B cell (primary cell): ENCODE data around the gene TBC1D12. TPM values are rescaled to one million over a fixed set of nuclear protein-coding genes. Genes with fewer than 3 reads are reported as not detected.

ENCODE experiments used
- ATAC-seq: fragments of 200-7000 bp; cut with Tn5 transposase; one replicate; pipeline ENCODE4 v1.10.0; 2021; ENCODE audit warnings: low read depth, mild to moderate bottlenecking, moderate number of reproducible peaks, moderate library complexity
- CTCF ChIA-PET: fragments of 350-600 bp; sonication (Branson Sonifier 250); formaldehyde crosslinking; loops from one replicate; lab custom pipeline; 2021; ENCODE audit warnings: antibody characterized with exemption, inconsistent platforms; lab: Charles Lee
- POLR2A ChIA-PET: fragments of 350-600 bp; sonication (Branson Sonifier 250); formaldehyde crosslinking; loops from one replicate; lab custom pipeline; 2021; ENCODE audit warnings: antibody characterized with exemption; lab: Charles Lee
- DNase-seq: peaks from one replicate; pipeline ENCODE4 v3.0.0; 2013
- H2AFZ ChIP-seq: 2 replicates; pipeline ENCODE4 v1.6.1; 2012; ENCODE audit warnings: mild to moderate bottlenecking, low read depth, low read length; ENCODE audit not compliant: insufficient read depth, poor library complexity, severe bottlenecking
- H3K27ac ChIP-seq, 2 donors: 1 replicate in 1 of 2; 2 replicates in 1 of 2; pipeline ENCODE4 v1.5.1; 2012 to 2013; ENCODE audit warnings: low read length in 2 of 2, mild to moderate bottlenecking in 2 of 2, moderate library complexity in 1 of 2
- H3K27me3 ChIP-seq, 4 experiments: fragments of 200-600 bp in 1 of 4; sonication (generic) in 1 of 4; replicated peaks in 1 of 4; 1 replicate in 2 of 4; 2 replicates in 2 of 4; pipeline versions ENCODE4 v1.6.1 to v1.7.0; 2013 to 2016; ENCODE audit warnings: low read length in 3 of 4, mild to moderate bottlenecking in 2 of 4, mixed read lengths in 1 of 4, moderate library complexity in 1 of 4; ENCODE audit not compliant: insufficient read depth in 4 of 4, control insufficient read depth in 3 of 4; ENCODE audit errors: control extremely low read depth in 1 of 4
- H3K36me3 ChIP-seq, 2 experiments: replicated peaks in 1 of 2; 1 replicate in 1 of 2; 2 replicates in 1 of 2; pipeline versions ENCODE4 v1.6.1 to v1.7.1; 2013; ENCODE audit warnings: low read length in 1 of 2; ENCODE audit not compliant: insufficient read depth in 2 of 2, control insufficient read depth in 1 of 2; ENCODE audit errors: control extremely low read depth in 1 of 2, extremely low read depth in 1 of 2
- H3K4me1 ChIP-seq, 2 donors: fragments of 200-600 bp in 1 of 2; sonication (generic) in 1 of 2; 1 replicate in 1 of 2; 2 replicates in 1 of 2; pipeline versions ENCODE4 v1.5.1 to v1.6.1; 2013 to 2017; ENCODE audit warnings: low read length in 2 of 2; ENCODE audit not compliant: control insufficient read depth in 2 of 2, insufficient read depth in 2 of 2
- H3K4me2 ChIP-seq: replicated peaks from 2 replicates; pipeline ENCODE3; 2012; ENCODE audit warnings: mild to moderate bottlenecking, low read depth, low read length; ENCODE audit not compliant: poor library complexity, severe bottlenecking
- H3K4me3 ChIP-seq, 5 experiments: fragments of 200-600 bp in 1 of 5; sonication (generic) in 1 of 5; 1 replicate in 3 of 5; 2 replicates in 2 of 5; pipeline versions ENCODE4 v1.5.1 to v1.7.0; 2011 to 2016; ENCODE audit warnings: low read length in 4 of 5, mild to moderate bottlenecking in 4 of 5, low read depth in 2 of 5, control low read depth in 1 of 5, moderate library complexity in 1 of 5; ENCODE audit not compliant: insufficient read depth in 1 of 5; ENCODE audit errors: control extremely low read depth in 1 of 5, extremely low read depth in 1 of 5
- H3K79me2 ChIP-seq: fragments of 200-600 bp; sonication (generic); one replicate; pipeline ENCODE4 v1.6.0; 2016; ENCODE audit warnings: low read length; ENCODE audit not compliant: control insufficient read depth, insufficient read depth
- H3K9ac ChIP-seq: fragments of 200-600 bp; sonication (generic); 2 replicates; pipeline ENCODE4 v1.6.1; 2017; ENCODE audit warnings: mild to moderate bottlenecking, low read length, moderate library complexity
- H3K9me3 ChIP-seq, 3 donors: one replicate each; pipeline versions ENCODE4 v1.6.1 to v1.7.1; 2013; ENCODE audit warnings: low read length in 2 of 3; ENCODE audit not compliant: control insufficient read depth in 2 of 3, insufficient read depth in 1 of 3; ENCODE audit errors: control extremely low read depth in 1 of 3
- H4K20me1 ChIP-seq: 2 replicates; pipeline ENCODE4 v1.6.0; 2012; ENCODE audit warnings: mild to moderate bottlenecking, low read length; ENCODE audit not compliant: insufficient read depth, control insufficient read depth, poor library complexity, severe bottlenecking
- H3K27ac Mint-ChIP-seq: one replicate; pipeline ENCODE4 v1.8.0; 2021; ENCODE audit warnings: mixed read lengths
- H3K27me3 Mint-ChIP-seq: one replicate; pipeline ENCODE4 v1.8.0; 2021; ENCODE audit warnings: mixed read lengths
- H3K4me1 Mint-ChIP-seq: one replicate; pipeline ENCODE4 v1.8.0; 2021; ENCODE audit warnings: mixed read lengths
- H3K4me3 Mint-ChIP-seq: one replicate; pipeline ENCODE4 v1.8.0; 2021; ENCODE audit warnings: mixed read lengths
- H3K9me3 Mint-ChIP-seq: one replicate; pipeline ENCODE4 v1.8.0; 2022; ENCODE audit warnings: mixed read lengths; ENCODE audit not compliant: insufficient read depth
- CTCF ChIP-seq: fragments of 200-600 bp; IDR thresholded peaks from one replicate; pipeline ENCODE4 v1.8.0; 2022; ENCODE audit warnings: antibody characterized with exemption, mild to moderate bottlenecking
- EZH2 ChIP-seq: IDR thresholded peaks from 2 replicates; pipeline ENCODE4 v1.6.1; 2012; ENCODE audit warnings: borderline replicate concordance, low read depth, mild to moderate bottlenecking, moderate library complexity, low read length; ENCODE audit not compliant: insufficient read depth, poor library complexity, severe bottlenecking
- WGBS: methylation state at CpG from one replicate; pipeline ENCODE4 v1.1.5; 2013; ENCODE audit warnings: missing lambda C conversion rate; ENCODE audit not compliant: insufficient coverage; 5-methylcytosine and 5-hydroxymethylcytosine counted together
- intact Hi-C: fragments of 100-400 bp; cut with micrococcal nuclease; formaldehyde crosslinking; loops from one replicate; pipeline ENCODE4 v1.10.0; 2022
- polyA plus RNA-seq: library from polyadenylated mRNA; depleted of rRNA; stranded (reverse); fragments of >200 nt; gene quantifications from 2 replicates; pipeline ENCODE4 v1.2.3, GENCODE V29; 2012
- total RNA-seq, 2 donors: library from RNA; stranded (reverse); fragments of 120-200 nt in 1 of 2; gene quantifications; 1 replicate in 1 of 2; 2 replicates in 1 of 2; pipeline versions ENCODE4 v1.2.3 to v1.2.4, GENCODE V29; 2013 to 2022

TBC1D12 gene
- total and polyA plus RNA-seq, 2 donors (not counting 1 experiment from before 2014, with no cell fraction given), result 3.1 to 9.3 TPM

DNA sequence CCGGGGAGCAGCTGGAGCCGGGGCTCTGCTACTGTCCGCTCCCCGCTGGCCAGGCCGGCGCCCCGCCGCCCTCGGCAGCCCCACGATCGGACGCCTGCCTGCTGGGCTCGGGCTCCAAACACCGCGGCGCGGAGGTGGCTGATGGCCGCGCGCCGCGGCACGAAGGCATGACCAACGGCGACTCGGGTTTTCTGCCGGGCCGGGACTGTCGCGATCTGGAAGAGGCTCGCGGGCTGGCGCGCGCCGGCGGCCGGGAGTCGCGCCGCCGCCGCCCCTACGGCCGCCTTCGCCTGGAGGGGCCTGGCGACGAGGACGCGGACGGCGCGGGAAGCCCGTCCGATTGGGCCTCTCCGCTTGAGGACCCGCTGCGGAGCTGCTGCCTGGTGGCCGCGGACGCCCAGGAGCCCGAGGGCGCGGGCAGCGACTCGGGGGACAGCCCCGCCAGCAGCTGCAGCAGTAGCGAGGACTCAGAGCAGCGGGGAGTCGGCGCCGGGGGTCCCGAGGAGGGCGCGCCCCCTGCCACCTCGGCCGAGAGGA, 570 bp downstream of the TBC1D12 start:
- Histone ChIP-seq H3K27me3 (peaks cover 0 to 8% (median 0%) of the 10 kb centered on the region in 4 experiments), H2AFZ (peak overlapping the region; percentile 97), H3K79me2 (peaks cover 32% of the 10 kb centered on the region), H3K36me3 (no peaks in the 10 kb centered on the region), H3K9me3 (peaks cover 0 to 9% (median 6%) of the 10 kb centered on the region in 3 donors), H3K27ac (peak overlapping the region; percentile 76 to 86), H3K4me3 (peak overlapping the region; percentile 7 to 92 (median 79)), H3K4me1 (peaks cover 13 to 15% of the 10 kb centered on the region in 2 donors), H3K9ac (peak overlapping the region; percentile 93), H3K4me2 (peak overlapping the region; percentile 95), H4K20me1 (no peaks in the 10 kb centered on the region)
- DNase-seq (peak; percentile 70), ATAC-seq (peak; percentile 15)
- Mint-ChIP-seq H3K4me1 (peaks cover 15% of the 10 kb centered on the region), H3K9me3 (peaks cover 3% of the 10 kb centered on the region), H3K4me3 (peak overlapping the region; percentile 94), H3K27ac (peak overlapping the region; percentile 96), H3K27me3 (peaks cover 23% of the 10 kb centered on the region)
- WGBS, result 1% methylated on average over 77 of the region's 77 CpGs
- intact Hi-C loops, result loop anchor here (1.0 to 10.0 kb wide), 4 partner anchors 41 to 142 kb away; partner anchors contain the start of genes HELLS and NOC3L
- POLR2A ChIA-PET, result interaction anchor here (0.8 to 2.0 kb wide), 2 partner anchors 36 to 40 kb away, joined by 3 to 15 read pairs; partner anchors contain the start of gene NOC3L
- CTCF ChIA-PET, result interaction anchor here (0.7 to 3.3 kb wide), 7 partner anchors 9 to 1727 kb away, joined by 3 to 22 read pairs (median 6); partner anchors contain the start of genes NOC3L and ZNF518A
- no peak for TF ChIP-seq EZH2
- TF ChIP-seq CTCF, result no peak
